ENCODE measurements around the gene CACNG4.

CACNG4 gene

DNA sequence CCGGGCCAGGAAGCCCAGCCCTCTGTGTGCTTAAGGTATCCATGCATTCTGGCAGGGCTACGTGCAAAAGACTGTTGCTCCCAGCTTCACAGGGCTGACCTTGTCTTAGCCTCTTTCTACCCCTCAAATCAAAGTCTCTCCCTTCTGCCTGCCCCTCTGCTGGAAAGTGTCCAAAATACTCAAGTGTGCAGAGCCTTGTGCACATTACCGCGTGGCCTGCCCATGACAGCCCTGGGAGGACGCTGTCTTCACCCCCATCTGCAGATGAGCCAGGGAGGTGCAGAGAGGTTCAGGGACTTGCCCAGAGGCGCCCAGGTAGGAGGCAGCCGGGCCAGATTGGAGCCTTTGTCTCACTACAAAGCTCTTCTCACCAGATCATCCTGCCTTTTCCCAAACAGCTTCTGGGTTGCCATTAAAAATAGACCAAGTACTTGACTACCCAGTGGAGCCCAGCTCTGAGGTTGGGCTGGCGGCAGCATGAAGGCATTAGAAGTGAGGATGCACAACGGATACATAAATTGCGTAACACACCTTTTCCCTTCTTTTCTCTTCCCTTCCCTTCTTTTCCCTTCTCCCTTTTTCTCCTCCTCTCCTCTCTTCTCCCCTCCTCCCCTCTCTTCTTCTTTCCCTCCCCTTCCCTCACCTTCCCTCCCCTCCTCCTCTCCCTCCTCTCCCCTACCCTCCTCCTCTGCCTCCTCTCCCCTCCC is 3.5 kb downstream of the CACNG4 start:
- H3K4me1 ChIP-seq (ENCODE audit: insufficient read depth, low read length), result no peaks in the 10 kb centered on the region
- H4K20me1 ChIP-seq (ENCODE audit: insufficient read depth, low read length), result no peaks in the 10 kb centered on the region; the same call in 1 of the 2 replicates
- no peak for TF ChIP-seq EZH2 (IDR thresholded peaks at IDR 0.05; ENCODE audit: borderline replicate concordance, low read depth, low read length, severe bottlenecking)
- TF ChIP-seq, protein P1, sequence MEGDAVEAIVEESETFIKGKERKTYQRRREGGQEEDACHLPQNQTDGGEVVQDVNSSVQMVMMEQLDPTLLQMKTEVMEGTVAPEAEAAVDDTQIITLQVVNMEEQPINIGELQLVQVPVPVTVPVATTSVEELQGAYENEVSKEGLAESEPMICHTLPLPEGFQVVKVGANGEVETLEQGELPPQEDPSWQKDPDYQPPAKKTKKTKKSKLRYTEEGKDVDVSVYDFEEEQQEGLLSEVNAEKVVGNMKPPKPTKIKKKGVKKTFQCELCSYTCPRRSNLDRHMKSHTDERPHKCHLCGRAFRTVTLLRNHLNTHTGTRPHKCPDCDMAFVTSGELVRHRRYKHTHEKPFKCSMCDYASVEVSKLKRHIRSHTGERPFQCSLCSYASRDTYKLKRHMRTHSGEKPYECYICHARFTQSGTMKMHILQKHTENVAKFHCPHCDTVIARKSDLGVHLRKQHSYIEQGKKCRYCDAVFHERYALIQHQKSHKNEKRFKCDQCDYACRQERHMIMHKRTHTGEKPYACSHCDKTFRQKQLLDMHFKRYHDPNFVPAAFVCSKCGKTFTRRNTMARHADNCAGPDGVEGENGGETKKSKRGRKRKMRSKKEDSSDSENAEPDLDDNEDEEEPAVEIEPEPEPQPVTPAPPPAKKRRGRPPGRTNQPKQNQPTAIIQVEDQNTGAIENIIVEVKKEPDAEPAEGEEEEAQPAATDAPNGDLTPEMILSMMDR (IDR thresholded peaks at IDR 0.05; ENCODE audit: borderline replicate concordance, extremely low read depth, low read length, poor library complexity, severe bottlenecking), result no peak
- no peak overlapping the region for H3K4me3 ChIP-seq (ENCODE audit: low read depth in 1 of 2, low read length in 2 of 2)
- no peaks in the 10 kb centered on the region for H3K36me3 ChIP-seq (ENCODE audit: insufficient read depth, low read length)
- no peak for DNase-seq
- no peak overlapping the region for H3K4me2 ChIP-seq (ENCODE audit: insufficient read depth, low read length)
- H3K27ac ChIP-seq (ENCODE audit: low read length), result no peak overlapping the region
- no peaks in the 10 kb centered on the region for H3K9me3 ChIP-seq (ENCODE audit: insufficient read depth, low read length, severe bottlenecking)
- H3K9ac ChIP-seq (ENCODE audit: low read depth, low read length), result no peak overlapping the region
- no peak for ATAC-seq (ENCODE audit: insufficient read depth, low read depth)
- H3K27me3 ChIP-seq (ENCODE audit: insufficient read depth, low read length, poor library complexity), result no peaks in the 10 kb centered on the region
- H3K79me2 ChIP-seq (ENCODE audit: insufficient read depth, low read length), result no peaks in the 10 kb centered on the region
- H2AFZ ChIP-seq (ENCODE audit: low read depth, low read length), result no peak overlapping the region

DNA sequence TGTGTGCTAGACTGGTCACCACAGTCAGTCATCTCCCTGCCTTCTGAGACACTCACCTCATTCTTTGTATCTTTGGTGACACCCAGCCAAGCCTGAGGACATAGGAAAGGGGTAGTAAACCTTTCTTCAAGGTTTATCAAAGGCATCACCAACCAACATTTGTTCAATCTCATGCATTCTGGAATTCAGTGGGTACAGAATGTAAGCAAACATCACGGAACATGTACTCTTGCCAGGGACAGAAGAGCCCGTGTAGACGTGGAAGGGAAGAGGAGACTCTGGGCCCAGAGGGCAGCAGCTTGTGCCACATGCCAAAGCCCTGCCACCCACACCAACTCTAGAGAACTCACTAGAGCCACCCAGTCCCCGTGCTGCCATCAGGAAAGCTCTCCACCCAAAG is 4.4 kb downstream of the CACNG4 start:
- no peaks in the 10 kb centered on the region for H3K27me3 ChIP-seq (ENCODE audit: insufficient read depth, low read length, poor library complexity)
- no peak overlapping the region for H3K4me3 ChIP-seq (ENCODE audit: low read depth in 1 of 2, low read length in 2 of 2)
- H3K79me2 ChIP-seq (ENCODE audit: insufficient read depth, low read length), result no peaks in the 10 kb centered on the region
- no peak overlapping the region for H3K4me2 ChIP-seq (ENCODE audit: insufficient read depth, low read length)
- H3K4me1 ChIP-seq (ENCODE audit: insufficient read depth, low read length), result no peaks in the 10 kb centered on the region
- TF ChIP-seq, protein P1 (IDR thresholded peaks at IDR 0.05; ENCODE audit: borderline replicate concordance, extremely low read depth, low read length, poor library complexity, severe bottlenecking), result no peak
- no peak for TF ChIP-seq EZH2 (IDR thresholded peaks at IDR 0.05; ENCODE audit: borderline replicate concordance, low read depth, low read length, severe bottlenecking)
- H3K9me3 ChIP-seq (ENCODE audit: insufficient read depth, low read length, severe bottlenecking), result no peaks in the 10 kb centered on the region
- H2AFZ ChIP-seq (ENCODE audit: low read depth, low read length), result no peak overlapping the region
- no peak for ATAC-seq (ENCODE audit: insufficient read depth, low read depth)
- no peak overlapping the region for H3K27ac ChIP-seq (ENCODE audit: low read length)
- no peaks in the 10 kb centered on the region; the same call in 1 of the 2 replicates for H4K20me1 ChIP-seq (ENCODE audit: insufficient read depth, low read length)
- DNase-seq, result no peak
- H3K36me3 ChIP-seq (ENCODE audit: insufficient read depth, low read length), result no peaks in the 10 kb centered on the region
- no peak overlapping the region for H3K9ac ChIP-seq (ENCODE audit: low read depth, low read length)

DNA sequence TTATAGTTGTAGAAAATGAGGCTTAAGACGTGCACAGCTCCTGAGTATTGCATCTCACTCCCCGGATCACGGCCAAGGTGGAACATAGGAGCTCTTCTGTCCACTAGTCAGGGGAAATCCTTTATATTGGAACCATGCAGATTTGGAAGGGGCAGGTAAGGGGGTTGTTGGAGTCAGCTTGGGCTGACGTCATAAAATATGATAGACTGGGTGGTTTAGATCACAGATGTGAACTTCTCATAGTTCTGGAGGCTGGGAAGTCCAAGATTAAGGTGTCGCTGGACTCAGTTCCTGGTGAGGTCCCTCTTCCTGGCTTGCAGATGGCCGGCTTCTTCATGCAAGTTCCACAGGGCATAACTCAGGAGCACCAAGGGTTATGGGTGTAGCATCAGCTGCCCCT is 5.6 kb downstream of the CACNG4 start:
- H3K4me3 ChIP-seq (ENCODE audit: low read depth in 1 of 2, low read length in 2 of 2), result no peak overlapping the region
- no peaks in the 10 kb centered on the region for H3K9me3 ChIP-seq (ENCODE audit: insufficient read depth, low read length, severe bottlenecking)
- no peaks in the 10 kb centered on the region; the same call in 1 of the 2 replicates for H4K20me1 ChIP-seq (ENCODE audit: insufficient read depth, low read length)
- no peaks in the 10 kb centered on the region for H3K79me2 ChIP-seq (ENCODE audit: insufficient read depth, low read length)
- no peak overlapping the region for H3K9ac ChIP-seq (ENCODE audit: low read depth, low read length)
- no peaks in the 10 kb centered on the region for H3K36me3 ChIP-seq (ENCODE audit: insufficient read depth, low read length)
- H3K27ac ChIP-seq (ENCODE audit: low read length), result no peak overlapping the region
- TF ChIP-seq, protein P1 (IDR thresholded peaks at IDR 0.05; ENCODE audit: borderline replicate concordance, extremely low read depth, low read length, poor library complexity, severe bottlenecking), result no peak
- TF ChIP-seq EZH2 (IDR thresholded peaks at IDR 0.05; ENCODE audit: borderline replicate concordance, low read depth, low read length, severe bottlenecking), result no peak
- ATAC-seq (ENCODE audit: insufficient read depth, low read depth) (no peak), DNase-seq (no peak)
- no peak overlapping the region for H3K4me2 ChIP-seq (ENCODE audit: insufficient read depth, low read length)
- no peaks in the 10 kb centered on the region for H3K4me1 ChIP-seq (ENCODE audit: insufficient read depth, low read length)
- H2AFZ ChIP-seq (ENCODE audit: low read depth, low read length), result no peak overlapping the region
- H3K27me3 ChIP-seq (ENCODE audit: insufficient read depth, low read length, poor library complexity), result no peaks in the 10 kb centered on the region

Measured in DND-41 (cell line).